H9 (cell line): Measurements from ENCODE around the gene ZNHIT3. TPM values are rescaled to one million over a fixed set of nuclear protein-coding genes. Genes with fewer than 3 reads are reported as not detected.

Experiments
- DNase-seq: peaks from one replicate; pipeline ENCODE4 v3.0.0-alpha.2; 2017
- H2AFZ ChIP-seq: one replicate; pipeline ENCODE4 v1.6.1; 2013; ENCODE audit warnings: mild to moderate bottlenecking, low read length, control low read depth, moderate library complexity
- H2AK5ac ChIP-seq: 2 replicates; pipeline ENCODE4 v1.6.1; 2013; ENCODE audit warnings: low read length, control low read depth, mixed read lengths; ENCODE audit not compliant: insufficient read length
- H2BK120ac ChIP-seq: one replicate; pipeline ENCODE4 v1.6.1; 2013; ENCODE audit warnings: low read depth, mild to moderate bottlenecking, low read length, control low read depth, inconsistent platforms; ENCODE audit not compliant: poor library complexity, severe bottlenecking
- H2BK12ac ChIP-seq: 2 replicates; pipeline ENCODE4 v1.6.1; 2013; ENCODE audit warnings: low read length, control low read depth, mixed read lengths, low read depth; ENCODE audit not compliant: insufficient read length
- H2BK15ac ChIP-seq: 2 replicates; pipeline ENCODE4 v1.6.1; 2013; ENCODE audit warnings: low read depth, low read length, control low read depth
- H2BK20ac ChIP-seq: one replicate; pipeline ENCODE4 v1.6.1; 2013; ENCODE audit warnings: low read depth, mild to moderate bottlenecking, low read length, control low read depth, inconsistent platforms; ENCODE audit not compliant: poor library complexity, severe bottlenecking
- H2BK5ac ChIP-seq: 2 replicates; pipeline ENCODE4 v1.6.1; 2013; ENCODE audit warnings: low read length, control low read depth, mixed read lengths; ENCODE audit not compliant: insufficient read length
- H3K14ac ChIP-seq: 2 replicates; pipeline ENCODE4 v1.6.1; 2013; ENCODE audit warnings: low read length, control low read depth; ENCODE audit not compliant: insufficient read depth
- H3K18ac ChIP-seq: 2 replicates; pipeline ENCODE4 v1.6.1; 2013; ENCODE audit warnings: low read depth, mild to moderate bottlenecking, mixed read lengths, low read length, control low read depth; ENCODE audit not compliant: insufficient read length
- H3K23ac ChIP-seq: 2 replicates; pipeline ENCODE4 v1.6.1; 2013; ENCODE audit warnings: low read length, control low read depth, mixed read lengths, low read depth; ENCODE audit not compliant: insufficient read length
- H3K23me2 ChIP-seq: 2 replicates; pipeline ENCODE4 v1.6.1; 2013; ENCODE audit warnings: low read depth, mild to moderate bottlenecking, mixed read lengths, low read length, control low read depth; ENCODE audit not compliant: insufficient read length, poor library complexity, severe bottlenecking
- H3K27ac ChIP-seq: 2 replicates; pipeline ENCODE4 v1.5.1; 2013; ENCODE audit warnings: low read length, control low read depth, mixed read lengths, low read depth; ENCODE audit not compliant: insufficient read length
- H3K27me3 ChIP-seq: 2 replicates; pipeline ENCODE4 v1.6.1; 2013; ENCODE audit warnings: low read length, control low read depth, inconsistent platforms; ENCODE audit not compliant: insufficient read depth
- H3K4ac ChIP-seq: 2 replicates; pipeline ENCODE4 v1.6.1; 2013; ENCODE audit warnings: low read depth, mild to moderate bottlenecking, control low read depth, inconsistent platforms, low read length, moderate library complexity
- H3K4me1 ChIP-seq: 2 replicates; pipeline ENCODE4 v1.6.1; 2013; ENCODE audit warnings: low read length, control low read depth, inconsistent platforms; ENCODE audit not compliant: insufficient read depth
- H3K4me2 ChIP-seq: 2 replicates; pipeline ENCODE4 v1.6.1; 2013; ENCODE audit warnings: low read length, control low read depth, mixed read lengths; ENCODE audit not compliant: insufficient read length, insufficient read depth
- H3K56ac ChIP-seq: 2 replicates; pipeline ENCODE4 v1.6.1; 2013; ENCODE audit warnings: low read depth, mild to moderate bottlenecking, mixed read lengths, low read length, control low read depth; ENCODE audit not compliant: insufficient read length
- H3K79me1 ChIP-seq: 2 replicates; pipeline ENCODE4 v1.6.1; 2013; ENCODE audit warnings: low read depth, mild to moderate bottlenecking, moderate library complexity, low read length, control low read depth, inconsistent platforms; ENCODE audit not compliant: insufficient read depth, poor library complexity, severe bottlenecking
- H3K79me2 ChIP-seq: 2 replicates; pipeline ENCODE4 v1.6.1; 2013; ENCODE audit warnings: low read length, control low read depth, inconsistent platforms; ENCODE audit not compliant: insufficient read depth
- H3K9ac ChIP-seq: 2 replicates; pipeline ENCODE4 v1.6.1; 2013; ENCODE audit warnings: low read length, control low read depth, mixed read lengths; ENCODE audit not compliant: insufficient read length; ENCODE audit errors: extremely low read depth
- H3K9me3 ChIP-seq: one replicate; pipeline ENCODE4 v1.6.1; 2013; ENCODE audit warnings: low read depth, low read length, inconsistent platforms; ENCODE audit not compliant: control insufficient read depth
- H3T11ph ChIP-seq: one replicate; pipeline ENCODE4 v1.6.1; 2013; ENCODE audit warnings: mild to moderate bottlenecking, low read length, control low read depth, inconsistent platforms
- H4K20me1 ChIP-seq: one replicate; pipeline ENCODE4 v1.6.1; 2013; ENCODE audit not compliant: control insufficient read depth, insufficient read length, insufficient read depth
- H4K5ac ChIP-seq: 2 replicates; pipeline ENCODE4 v1.6.1; 2013; ENCODE audit warnings: low read depth, mild to moderate bottlenecking, mixed read lengths, low read length, control low read depth; ENCODE audit not compliant: insufficient read length
- H4K8ac ChIP-seq: replicated peaks from 2 replicates; pipeline ENCODE4 v1.6.1; 2013; ENCODE audit warnings: low read length, control low read depth, mixed read lengths, low read depth; ENCODE audit not compliant: insufficient read length
- H4K91ac ChIP-seq: 2 replicates; pipeline ENCODE4 v1.6.1; 2013; ENCODE audit warnings: low read depth, mild to moderate bottlenecking, moderate library complexity, mixed read lengths, low read length, control low read depth; ENCODE audit not compliant: insufficient read length
- H3K27ac Mint-ChIP-seq, 3 experiments: 2 replicates in 2 of 3; 3 replicates in 1 of 3; pipeline ENCODE4 v1.8.0; 2020 to 2021; ENCODE audit warnings: mixed read lengths in 3 of 3, mild to moderate bottlenecking in 1 of 3, moderate library complexity in 1 of 3
- H3K27me3 Mint-ChIP-seq: 2 replicates; pipeline ENCODE4 v1.8.0; 2021; ENCODE audit warnings: low read depth, mild to moderate bottlenecking, moderate library complexity, mixed read lengths
- H3K36me3 Mint-ChIP-seq, 3 experiments: 2 replicates in 2 of 3; 3 replicates in 1 of 3; pipeline ENCODE4 v1.8.0; 2020 to 2021; ENCODE audit warnings: low read depth in 3 of 3, mixed read lengths in 3 of 3; ENCODE audit not compliant: insufficient read depth in 1 of 3
- H3K4me1 Mint-ChIP-seq, 2 experiments: 2 replicates each; pipeline ENCODE4 v1.8.0; 2020; ENCODE audit warnings: mixed read lengths in 2 of 2
- H3K4me3 Mint-ChIP-seq, 2 experiments: 2 replicates in 1 of 2; 3 replicates in 1 of 2; pipeline ENCODE4 v1.8.0; 2020 to 2021; ENCODE audit warnings: mild to moderate bottlenecking in 2 of 2, mixed read lengths in 2 of 2, moderate library complexity in 1 of 2
- H3K9me3 Mint-ChIP-seq, 2 experiments: 2 replicates in 1 of 2; 3 replicates in 1 of 2; pipeline ENCODE4 v1.8.0; 2020; ENCODE audit warnings: mild to moderate bottlenecking in 2 of 2, mixed read lengths in 2 of 2, moderate library complexity in 1 of 2
- CTCF ChIP-seq: fragments of 200-600 bp; sonication (generic); conservative IDR thresholded peaks from 3 replicates; pipeline ENCODE4 v1.8.0; 2021; ENCODE audit warnings: antibody characterized with exemption, mild to moderate bottlenecking
- WGBS: extraction: QIAGEN DNeasy Blood & Tissue Kit; methylation state at CpG from one replicate; pipeline ENCODE4 v1.1.7; 2013; ENCODE audit warnings: missing lambda C conversion rate, low lambda C conversion rate, mixed read lengths; ENCODE audit not compliant: insufficient read length; ENCODE audit errors: extremely low coverage; 5-methylcytosine and 5-hydroxymethylcytosine counted together
- total RNA-seq: library from RNA; stranded (reverse); gene quantifications from 2 replicates; pipeline ENCODE4 v1.2.1, GENCODE V29; 2021

ZNHIT3 gene
- total RNA-seq, 1 experiment from 2014 or later: 64.7 TPM

DNA sequence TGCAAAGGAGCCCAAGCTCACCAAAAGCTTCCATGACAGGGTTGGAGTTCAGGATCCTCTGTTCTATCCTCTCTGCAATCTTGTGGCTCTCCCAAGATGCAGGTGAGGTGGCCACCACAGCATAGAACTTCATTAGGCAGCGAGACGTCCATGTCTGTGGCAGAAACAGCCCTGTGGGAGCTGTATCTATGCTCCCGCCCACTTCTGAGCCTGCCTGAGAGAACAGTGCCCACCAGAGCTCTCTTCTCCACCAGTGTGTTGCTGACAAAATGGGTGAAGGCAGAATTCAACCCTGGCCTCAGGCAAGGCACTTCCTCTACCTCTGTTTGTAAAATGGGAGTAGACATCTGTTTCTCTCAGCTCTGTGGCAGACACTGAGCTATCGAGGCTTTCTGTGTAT lies 29.4 kb downstream of the ZNHIT3 start:
- no peak for DNase-seq
- H3K27ac Mint-ChIP-seq: no peak overlapping the region
- H3K36me3 Mint-ChIP-seq: peaks cover 29 to 90% (median 88%) of the 10 kb centered on the region in 3 experiments
- H3K14ac ChIP-seq: no peak overlapping the region
- no peaks in the 10 kb centered on the region for H3K23me2 ChIP-seq
- no peak for TF ChIP-seq CTCF
- H3K27me3 ChIP-seq: no peaks in the 10 kb centered on the region
- no peaks in the 10 kb centered on the region for H3K79me1 ChIP-seq
- no peak overlapping the region for H3K4me2 ChIP-seq
- H3K9me3 ChIP-seq: no peaks in the 10 kb centered on the region
- no peak overlapping the region for H4K8ac ChIP-seq
- no peak overlapping the region for H3K9ac ChIP-seq
- no peaks in the 10 kb centered on the region for H4K20me1 ChIP-seq
- H4K5ac ChIP-seq: no peak overlapping the region
- no peak overlapping the region for H2BK15ac ChIP-seq
- H3K18ac ChIP-seq: no peak overlapping the region
- no peak overlapping the region for H2AFZ ChIP-seq
- no peak overlapping the region for H3K23ac ChIP-seq
- H3K27ac ChIP-seq: no peak overlapping the region
- no peak overlapping the region for H3K4me3 Mint-ChIP-seq
- no peak overlapping the region for H3T11ph ChIP-seq
- no peak overlapping the region for H2AK5ac ChIP-seq
- H3K4me1 ChIP-seq: no peaks in the 10 kb centered on the region
- H3K9me3 Mint-ChIP-seq: no peaks in the 10 kb centered on the region
- no CpG with 5 or more reads among the region's 4 CpGs for WGBS
- no peak overlapping the region for H2BK5ac ChIP-seq
- H3K4ac ChIP-seq: no peak overlapping the region
- no peaks in the 10 kb centered on the region for H3K4me1 Mint-ChIP-seq
- H3K27me3 Mint-ChIP-seq: no peaks in the 10 kb centered on the region
- H3K79me2 ChIP-seq: no peaks in the 10 kb centered on the region
- H2BK12ac ChIP-seq: no peak overlapping the region
- no peak overlapping the region for H2BK20ac ChIP-seq
- no peak overlapping the region for H4K91ac ChIP-seq
- H2BK120ac ChIP-seq: no peak overlapping the region
- H3K56ac ChIP-seq: no peak overlapping the region
